Body of pancreas (tissue), 4 donors: ENCODE measurements around the gene NT5C2.

Experiments used
- POLR2A ChIP-seq, 3 donors: fragments of 450-650 bp; IDR thresholded peaks; one replicate each; pipeline ENCODE4 v1.6.1; 2016; ENCODE audit warnings: antibody characterized with exemption in 3 of 3, mild to moderate bottlenecking in 2 of 3
- TF ChIP-seq, protein P1 (sequence below), 7 experiments: fragments of 450-650 bp in 4 of 7; fragments of 200-600 bp in 3 of 7; sonication (generic) in 3 of 7; IDR thresholded peaks; one replicate each; pipeline ENCODE4 v1.5.1; 2016 to 2019; ENCODE audit warnings: antibody characterized with exemption in 7 of 7

DNA sequence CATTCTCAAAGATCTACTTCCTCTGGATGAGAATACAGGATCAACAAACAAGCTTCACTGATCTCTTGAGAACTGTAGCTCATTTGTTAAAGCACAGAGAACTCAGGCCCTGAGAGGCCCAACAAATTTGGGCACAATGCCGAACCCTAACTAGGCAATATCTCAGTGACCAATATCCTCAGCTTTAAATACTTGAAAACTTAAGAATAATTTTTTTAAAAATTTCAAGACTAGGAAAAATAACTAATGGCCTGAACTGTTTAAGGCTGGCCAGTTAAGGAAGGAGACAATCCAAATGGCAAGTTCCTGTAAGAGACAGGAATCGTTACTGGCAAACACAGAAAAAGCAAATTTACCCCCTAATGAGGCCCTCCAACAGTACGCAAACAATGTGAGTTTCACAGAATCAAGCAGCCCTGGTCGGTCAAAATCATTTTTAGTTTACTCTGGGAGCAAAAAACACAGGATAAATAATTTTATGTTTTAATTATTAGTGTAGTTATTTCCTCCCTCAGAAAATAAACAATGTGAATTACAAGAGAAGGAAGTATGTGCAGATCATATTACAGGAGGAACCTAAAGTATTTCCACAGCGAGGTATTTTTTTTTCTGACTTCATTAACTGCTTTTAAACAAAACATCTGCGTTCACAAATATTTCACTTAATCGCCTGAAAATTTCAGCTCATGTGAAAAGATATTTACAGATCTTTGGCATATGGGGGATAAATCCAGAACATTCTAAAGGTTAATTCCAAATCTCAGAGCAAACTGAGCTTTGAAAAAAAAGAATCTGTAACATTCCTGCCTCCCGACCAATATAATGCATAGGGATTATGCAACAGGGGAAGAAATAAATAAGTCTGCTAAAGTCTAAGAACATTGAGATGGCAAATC is 39.5 kb downstream of the NT5C2 start:
- TF ChIP-seq, protein P1, sequence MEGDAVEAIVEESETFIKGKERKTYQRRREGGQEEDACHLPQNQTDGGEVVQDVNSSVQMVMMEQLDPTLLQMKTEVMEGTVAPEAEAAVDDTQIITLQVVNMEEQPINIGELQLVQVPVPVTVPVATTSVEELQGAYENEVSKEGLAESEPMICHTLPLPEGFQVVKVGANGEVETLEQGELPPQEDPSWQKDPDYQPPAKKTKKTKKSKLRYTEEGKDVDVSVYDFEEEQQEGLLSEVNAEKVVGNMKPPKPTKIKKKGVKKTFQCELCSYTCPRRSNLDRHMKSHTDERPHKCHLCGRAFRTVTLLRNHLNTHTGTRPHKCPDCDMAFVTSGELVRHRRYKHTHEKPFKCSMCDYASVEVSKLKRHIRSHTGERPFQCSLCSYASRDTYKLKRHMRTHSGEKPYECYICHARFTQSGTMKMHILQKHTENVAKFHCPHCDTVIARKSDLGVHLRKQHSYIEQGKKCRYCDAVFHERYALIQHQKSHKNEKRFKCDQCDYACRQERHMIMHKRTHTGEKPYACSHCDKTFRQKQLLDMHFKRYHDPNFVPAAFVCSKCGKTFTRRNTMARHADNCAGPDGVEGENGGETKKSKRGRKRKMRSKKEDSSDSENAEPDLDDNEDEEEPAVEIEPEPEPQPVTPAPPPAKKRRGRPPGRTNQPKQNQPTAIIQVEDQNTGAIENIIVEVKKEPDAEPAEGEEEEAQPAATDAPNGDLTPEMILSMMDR (IDR thresholded peaks at IDR 0.05): no peak
- no peak for TF ChIP-seq POLR2A (IDR thresholded peaks at IDR 0.05)
